Fibroblast of lung (primary cell): ENCODE data around the gene MACROD2. TPM values are rescaled to one million over a fixed set of nuclear protein-coding genes. Genes with fewer than 3 reads are reported as not detected.
"Not testable (repeated sequence)": the region's sequence is repeated elsewhere in the genome, so short reads cannot be mapped to it uniquely, and the experiment has no call there.

Experiments
- DNase-seq, 2 donors: peaks; one replicate each; pipeline versions ENCODE4 v3.0.0 to v3.0.0-alpha.2; 2010; ENCODE audit warnings: low read depth in 2 of 2
- H2AFZ ChIP-seq: 2 replicates; pipeline ENCODE4 v1.5.1; 2012; ENCODE audit warnings: low read length, control low read depth, inconsistent platforms
- H3K27ac ChIP-seq: 2 replicates; pipeline ENCODE4 v1.5.1; 2011; ENCODE audit warnings: low read length, control low read depth; ENCODE audit not compliant: insufficient read depth
- H3K27me3 ChIP-seq: 2 replicates; pipeline ENCODE4 v1.5.1; 2011; ENCODE audit warnings: mild to moderate bottlenecking, low read length; ENCODE audit not compliant: control insufficient read depth, insufficient read depth
- H3K36me3 ChIP-seq: 2 replicates; pipeline ENCODE4 v1.5.1; 2011; ENCODE audit warnings: low read length; ENCODE audit not compliant: control insufficient read depth, insufficient read depth
- H3K4me1 ChIP-seq: 2 replicates; pipeline ENCODE4 v1.5.1; 2011; ENCODE audit warnings: low read length; ENCODE audit not compliant: control insufficient read depth, insufficient read depth; ENCODE audit errors: extremely low read depth
- H3K4me2 ChIP-seq: 2 replicates; pipeline ENCODE4 v1.5.1; 2011; ENCODE audit warnings: low read length, control low read depth; ENCODE audit not compliant: insufficient read depth; ENCODE audit errors: extremely low read depth
- H3K4me3 ChIP-seq, 4 experiments: fragments of 200-600 bp in 1 of 4; sonication (generic) in 1 of 4; replicated peaks in 1 of 4; 2 replicates each; pipeline ENCODE4 v1.5.1; 2011 to 2016; ENCODE audit warnings: low read length in 4 of 4, low read depth in 3 of 4, mild to moderate bottlenecking in 3 of 4, control low read depth in 2 of 4, inconsistent platforms in 1 of 4, mixed read lengths in 1 of 4; ENCODE audit not compliant: insufficient read depth in 1 of 4; ENCODE audit errors: control extremely low read depth in 1 of 4
- H3K79me2 ChIP-seq: 2 replicates; pipeline ENCODE4 v1.5.1; 2012; ENCODE audit warnings: mild to moderate bottlenecking, low read length, inconsistent platforms; ENCODE audit not compliant: control insufficient read depth, insufficient read depth
- H3K9ac ChIP-seq: 2 replicates; pipeline ENCODE4 v1.5.1; 2011; ENCODE audit warnings: mild to moderate bottlenecking, low read length, control low read depth; ENCODE audit not compliant: insufficient read depth
- H3K9me3 ChIP-seq: 2 replicates; pipeline ENCODE4 v1.5.1; 2012; ENCODE audit warnings: low read depth, low read length; ENCODE audit not compliant: control insufficient read depth, insufficient read depth
- H4K20me1 ChIP-seq: 2 replicates; pipeline ENCODE4 v1.5.1; 2011; ENCODE audit warnings: low read length; ENCODE audit not compliant: control insufficient read depth, insufficient read depth; ENCODE audit errors: extremely low read depth
- EZH2 ChIP-seq: IDR thresholded peaks from 2 replicates; pipeline ENCODE4 v1.5.1; 2012; ENCODE audit warnings: low read length, control low read depth, mild to moderate bottlenecking; ENCODE audit errors: missing control alignments
- polyA plus RNA-seq, 2 donors: library from polyadenylated mRNA; depleted of rRNA in 1 of 2; stranded (reverse) in 1 of 2; unstranded in 1 of 2; fragments of >200 nt; gene quantifications; 2 replicates each; pipeline ENCODE4 v1.2.1, GENCODE V29; 2011 to 2012; ENCODE audit warnings: missing spikeins in 1 of 2
- total RNA-seq: library from RNA; depleted of rRNA; stranded (reverse); fragments of >200 nt; gene quantifications from 2 replicates; pipeline ENCODE4 v1.2.1, GENCODE V29; 2014
- TF ChIP-seq, protein P1 (sequence below), 2 donors: IDR thresholded peaks in 1 of 2; conservative IDR thresholded peaks in 1 of 2; 1 replicate in 1 of 2; 2 replicates in 1 of 2; pipeline ENCODE4 v1.5.1; 2011 to 2012; ENCODE audit warnings: low read length in 2 of 2, control low read depth in 1 of 2, inconsistent platforms in 1 of 2, low read depth in 1 of 2, mild to moderate bottlenecking in 1 of 2

The MACROD2 gene
- total and polyA plus RNA-seq, 2 donors (not counting 1 experiment from before 2014, with no cell fraction given), result 0.54 to 1.7 TPM

DNA sequence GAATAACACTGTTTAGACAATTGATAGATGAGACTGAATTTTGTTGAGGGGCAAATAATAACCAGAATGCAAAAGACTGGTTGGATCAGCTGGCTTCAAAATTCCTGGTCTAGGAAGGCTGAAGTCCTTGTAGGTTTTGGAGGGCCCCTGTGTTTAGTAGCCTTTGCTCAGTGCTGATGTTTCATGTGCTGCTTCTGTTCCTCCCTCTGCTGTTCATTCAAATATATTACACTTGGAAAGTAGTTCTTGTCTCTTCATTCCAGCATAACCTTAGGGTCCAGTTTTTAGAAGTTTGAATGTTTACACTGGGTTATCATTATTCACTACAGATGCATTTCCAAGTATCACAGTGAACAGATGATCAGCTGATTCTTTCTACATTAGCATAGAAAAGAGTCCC, 269.6 kb downstream of the MACROD2 start:
- DNase-seq, result peak; percentile 21 to 28
- Histone ChIP-seq H3K27ac (no peak overlapping the region), H3K4me1 (no peaks in the 10 kb centered on the region), H3K9me3 (no peaks in the 10 kb centered on the region), H3K36me3 (no peaks in the 10 kb centered on the region), H3K27me3 (no peaks in the 10 kb centered on the region), H3K9ac (no peak overlapping the region), H3K79me2 (no peaks in the 10 kb centered on the region), H2AFZ (no peak overlapping the region), H3K4me2 (no peak overlapping the region), H4K20me1 (no peaks in the 10 kb centered on the region), H3K4me3 (no peak overlapping the region)
- TF ChIP-seq, protein P1, sequence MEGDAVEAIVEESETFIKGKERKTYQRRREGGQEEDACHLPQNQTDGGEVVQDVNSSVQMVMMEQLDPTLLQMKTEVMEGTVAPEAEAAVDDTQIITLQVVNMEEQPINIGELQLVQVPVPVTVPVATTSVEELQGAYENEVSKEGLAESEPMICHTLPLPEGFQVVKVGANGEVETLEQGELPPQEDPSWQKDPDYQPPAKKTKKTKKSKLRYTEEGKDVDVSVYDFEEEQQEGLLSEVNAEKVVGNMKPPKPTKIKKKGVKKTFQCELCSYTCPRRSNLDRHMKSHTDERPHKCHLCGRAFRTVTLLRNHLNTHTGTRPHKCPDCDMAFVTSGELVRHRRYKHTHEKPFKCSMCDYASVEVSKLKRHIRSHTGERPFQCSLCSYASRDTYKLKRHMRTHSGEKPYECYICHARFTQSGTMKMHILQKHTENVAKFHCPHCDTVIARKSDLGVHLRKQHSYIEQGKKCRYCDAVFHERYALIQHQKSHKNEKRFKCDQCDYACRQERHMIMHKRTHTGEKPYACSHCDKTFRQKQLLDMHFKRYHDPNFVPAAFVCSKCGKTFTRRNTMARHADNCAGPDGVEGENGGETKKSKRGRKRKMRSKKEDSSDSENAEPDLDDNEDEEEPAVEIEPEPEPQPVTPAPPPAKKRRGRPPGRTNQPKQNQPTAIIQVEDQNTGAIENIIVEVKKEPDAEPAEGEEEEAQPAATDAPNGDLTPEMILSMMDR (conservative IDR thresholded peaks at IDR 0.05 in 1 of 2, IDR thresholded peaks at IDR 0.05 in 1 of 2; ENCODE audit: low read depth in 1 of 2, low read length in 2 of 2), result peak; percentile 42
- no peak for TF ChIP-seq EZH2

DNA sequence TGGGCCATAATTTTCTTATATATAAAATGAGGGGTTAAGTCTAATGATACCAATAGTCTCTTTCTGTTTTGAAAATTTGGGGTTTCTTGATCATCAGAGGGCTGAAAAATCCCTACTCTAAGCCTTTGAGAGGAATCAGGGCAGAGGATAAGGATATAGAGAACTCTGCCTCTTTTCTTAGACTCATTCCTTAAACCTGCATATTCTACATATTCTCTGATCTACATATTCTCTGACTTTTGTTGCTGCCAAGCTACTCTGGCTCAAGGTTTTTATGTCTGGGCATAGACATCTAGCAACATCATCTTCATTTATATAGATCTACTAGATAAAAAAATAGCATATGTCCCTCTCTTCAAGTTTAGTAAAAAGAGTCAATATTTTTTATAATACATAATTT, 270.9 kb downstream of the MACROD2 start:
- H3K4me2 ChIP-seq, result no peak overlapping the region
- no peaks in the 10 kb centered on the region for H3K9me3 ChIP-seq
- DNase-seq, result no peak
- H3K79me2 ChIP-seq, result no peaks in the 10 kb centered on the region
- H3K4me1 ChIP-seq, result no peaks in the 10 kb centered on the region
- no peak overlapping the region for H3K4me3 ChIP-seq
- no peak for TF ChIP-seq EZH2
- TF ChIP-seq, protein P1 (conservative IDR thresholded peaks at IDR 0.05 in 1 of 2, IDR thresholded peaks at IDR 0.05 in 1 of 2; ENCODE audit: low read depth in 1 of 2, low read length in 2 of 2), result no peak
- H4K20me1 ChIP-seq, result no peaks in the 10 kb centered on the region
- H3K9ac ChIP-seq, result no peak overlapping the region
- no peak overlapping the region for H2AFZ ChIP-seq
- no peak overlapping the region for H3K27ac ChIP-seq
- no peaks in the 10 kb centered on the region for H3K36me3 ChIP-seq
- H3K27me3 ChIP-seq, result no peaks in the 10 kb centered on the region

DNA sequence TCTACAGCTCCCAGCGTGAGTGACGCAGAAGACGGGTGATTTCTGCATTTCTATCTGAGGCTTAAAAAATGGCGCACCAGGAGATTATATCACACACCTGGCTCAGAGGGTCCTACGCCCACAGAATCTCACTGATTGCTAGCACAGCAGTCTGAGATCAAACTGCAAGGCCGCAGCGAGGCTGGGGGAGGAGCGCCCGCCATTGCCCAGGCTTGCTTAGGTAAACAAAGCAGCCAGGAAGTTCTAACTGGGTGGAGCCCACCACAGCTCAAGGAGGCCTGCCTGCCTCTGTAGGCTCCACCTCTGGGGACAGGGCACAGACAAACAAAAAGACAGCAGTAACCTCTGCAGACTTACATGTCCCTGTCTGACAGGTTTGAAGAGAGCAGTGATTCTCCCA, 275.4 kb downstream of the MACROD2 start:
- H3K4me3 ChIP-seq, H3K9ac ChIP-seq, H3K79me2 ChIP-seq, H2AFZ ChIP-seq, H4K20me1 ChIP-seq, H3K36me3 ChIP-seq, DNase-seq, H3K4me1 ChIP-seq, H3K27me3 ChIP-seq, H3K27ac ChIP-seq, H3K9me3 ChIP-seq, H3K4me2 ChIP-seq: not testable (repeated sequence)
